Small intestine (tissue), 7 donors: ENCODE data around the gene GPRIN3. TPM values are rescaled to one million over a fixed set of nuclear protein-coding genes. Genes with fewer than 3 reads are reported as not detected.

ENCODE experiments used
- DNase-seq, 2 donors: peaks; one replicate each; pipeline versions ENCODE4 v3.0.0 to v3.0.0-alpha.2; 2013
- FAIRE-seq: peaks from 2 replicates; lab custom pipeline; 2012; peaks lifted over from hg19 to GRCh38; lab: Jason Lieb, UNC
- H3K27ac ChIP-seq, 3 donors: one replicate each; pipeline ENCODE4 v1.5.1; 2013; ENCODE audit warnings: low read length in 2 of 3, mild to moderate bottlenecking in 2 of 3, control low read depth in 1 of 3, inconsistent platforms in 1 of 3, low read depth in 1 of 3, moderate library complexity in 1 of 3
- H3K27me3 ChIP-seq, 3 donors: one replicate each; pipeline ENCODE4 v1.6.1; 2013; ENCODE audit warnings: low read length in 3 of 3, inconsistent platforms in 1 of 3; ENCODE audit not compliant: control insufficient read depth in 3 of 3, insufficient read depth in 3 of 3
- H3K36me3 ChIP-seq, 3 donors: one replicate each; pipeline ENCODE4 v1.6.1; 2013; ENCODE audit warnings: low read length in 3 of 3, inconsistent platforms in 1 of 3, low read depth in 1 of 3, mild to moderate bottlenecking in 1 of 3, moderate library complexity in 1 of 3; ENCODE audit not compliant: control insufficient read depth in 3 of 3, insufficient read depth in 2 of 3
- H3K4me1 ChIP-seq, 3 donors: one replicate each; pipeline ENCODE4 v1.6.1; 2013; ENCODE audit warnings: low read length in 2 of 3, inconsistent platforms in 1 of 3, low read depth in 1 of 3, mild to moderate bottlenecking in 1 of 3, moderate library complexity in 1 of 3; ENCODE audit not compliant: control insufficient read depth in 3 of 3, insufficient read depth in 2 of 3
- H3K4me3 ChIP-seq, 3 donors: one replicate each; pipeline ENCODE4 v1.5.1; 2013; ENCODE audit warnings: low read length in 3 of 3, control low read depth in 1 of 3, inconsistent platforms in 1 of 3, low read depth in 1 of 3, mild to moderate bottlenecking in 1 of 3, moderate library complexity in 1 of 3
- H3K9me3 ChIP-seq, 2 donors: one replicate each; pipeline ENCODE4 v1.6.1; 2013; ENCODE audit warnings: low read depth in 1 of 2, low read length in 1 of 2; ENCODE audit not compliant: control insufficient read depth in 2 of 2, insufficient read depth in 1 of 2
- WGBS, 3 donors: extraction: QIAGEN DNeasy Blood & Tissue Kit; methylation state at CpG; one replicate each; pipeline ENCODE4 v1.1.7; 2013; 5-methylcytosine and 5-hydroxymethylcytosine counted together
- polyA plus RNA-seq, 4 donors: library from polyadenylated mRNA; stranded (reverse) in 3 of 4; unstranded in 1 of 4; fragments of 200-250 nt in 3 of 4; fragments of 120-200 nt in 1 of 4; gene quantifications; one replicate each; pipeline versions ENCODE4 v1.2.1 to v1.2.3, GENCODE V29; 2013
- donor health status: healthy with polysubstance abuse.
- donor health status: control.
- donor health status: control.
- donor health status: Bipolar disorder and iron deficiency.
- donor health status: healthy.

Gene GPRIN3
- polyA plus RNA-seq, 4 donors: 1.4 to 12.2 (median 3.0) TPM

- Histone ChIP-seq H3K4me3 (no peak overlapping the region), H3K4me1 (no peaks in the 10 kb centered on the region), H3K36me3 (peaks cover 0 to 3% (median 0%) of the 10 kb centered on the region in 3 donors), H3K9me3 (no peaks in the 10 kb centered on the region), H3K27me3 (no peaks in the 10 kb centered on the region), H3K27ac (no peak overlapping the region)
- DNase-seq (no peak), FAIRE-seq (no peak)
- 73 to 88% (median 81%) methylated on average over 2 of the region's 2 CpGs for WGBS, 3 donors
Measured at GRCh38 chr4:89242216-89242615, 65.4 kb downstream of the GPRIN3 start.

GRCh38 chr4:89230271-89230670, 77.3 kb downstream of the GPRIN3 start:
- Histone ChIP-seq H3K4me3 (no peak overlapping the region), H3K4me1 (peaks cover 0 to 3% (median 0%) of the 10 kb centered on the region in 3 donors), H3K27me3 (no peaks in the 10 kb centered on the region), H3K27ac (no peak overlapping the region), H3K9me3 (peaks cover 0 to 4% of the 10 kb centered on the region in 2 donors), H3K36me3 (no peaks in the 10 kb centered on the region)
- no peak for FAIRE-seq
- no peak for DNase-seq
- WGBS, 3 donors: 89 to 91% (median 91%) methylated on average over 3 of the region's 3 CpGs

- DNase-seq (peak; percentile 90 to 93), FAIRE-seq (no peak)
- Histone ChIP-seq H3K4me3 (no peak overlapping the region), H3K27ac (no peak overlapping the region), H3K36me3 (no peaks in the 10 kb centered on the region), H3K4me1 (peaks cover 0 to 8% (median 0%) of the 10 kb centered on the region in 3 donors), H3K27me3 (no peaks in the 10 kb centered on the region), H3K9me3 (no peaks in the 10 kb centered on the region)
- WGBS, 3 donors: 28 to 39% (median 37%) methylated on average over 9 of the region's 9 CpGs
Measured at GRCh38 chr4:89226665-89227574, 80.7 kb downstream of the GPRIN3 start.

- FAIRE-seq (no peak), DNase-seq (peak in 1 of 2 donors; percentile 52)
- peaks cover 0 to 6% (median 0%) of the 10 kb centered on the region in 3 donors for H3K4me1 ChIP-seq
Measured at GRCh38 chr4:89222170-89222569, 85.4 kb downstream of the GPRIN3 start.

GRCh38 chr4:89221167-89221867, 86.3 kb downstream of the GPRIN3 start:
- H3K4me1 ChIP-seq: peaks cover 0 to 5% (median 0%) of the 10 kb centered on the region in 3 donors
- no peaks in the 10 kb centered on the region for H3K27me3 ChIP-seq
- H3K9me3 ChIP-seq: no peaks in the 10 kb centered on the region
- WGBS, 3 donors: 90 to 94% (median 94%) methylated on average over 2 of the region's 2 CpGs
- no peak overlapping the region for H3K4me3 ChIP-seq
- DNase-seq: no peak
- no peaks in the 10 kb centered on the region for H3K36me3 ChIP-seq
- H3K27ac ChIP-seq: peak overlapping the region in 1 of 3 donors; percentile 44
- no peak for FAIRE-seq

More at GRCh38 chr4:89222170-89222569, 85.4 kb downstream of the GPRIN3 start:
- Histone ChIP-seq H3K4me3 (no peak overlapping the region), H3K27ac (peak overlapping the region in 1 of 3 donors; percentile 44), H3K9me3 (no peaks in the 10 kb centered on the region), H3K27me3 (no peaks in the 10 kb centered on the region), H3K36me3 (no peaks in the 10 kb centered on the region)
- 18 to 42% (median 30%) methylated on average over 2 of the region's 2 CpGs for WGBS, 3 donors

GRCh38 chr4:89218587-89218986, 89.0 kb downstream of the GPRIN3 start:
- WGBS, 3 donors: 65 to 77% (median 71%) methylated on average over 1 of the region's 1 CpG
- H3K27ac ChIP-seq: no peak overlapping the region

GRCh38 chr4:89217604-89218003, 90.0 kb downstream of the GPRIN3 start:
- no peak overlapping the region for H3K27ac ChIP-seq
- no peaks in the 10 kb centered on the region for H3K36me3 ChIP-seq
- WGBS, 3 donors: 46 to 80% (median 69%) methylated on average over 1 of the region's 1 CpG
- H3K4me1 ChIP-seq: no peaks in the 10 kb centered on the region
- no peaks in the 10 kb centered on the region for H3K9me3 ChIP-seq
- FAIRE-seq (no peak), DNase-seq (no peak)
- no peak overlapping the region for H3K4me3 ChIP-seq
- H3K27me3 ChIP-seq: no peaks in the 10 kb centered on the region

More at GRCh38 chr4:89218587-89218986, 89.0 kb downstream of the GPRIN3 start:
- Histone ChIP-seq H3K36me3 (no peaks in the 10 kb centered on the region), H3K9me3 (no peaks in the 10 kb centered on the region), H3K27me3 (no peaks in the 10 kb centered on the region), H3K4me3 (no peak overlapping the region), H3K4me1 (no peaks in the 10 kb centered on the region)
- FAIRE-seq (no peak), DNase-seq (no peak)

- no peaks in the 10 kb centered on the region for H3K27me3 ChIP-seq
- 85 to 91% (median 86%) methylated on average over 1 of the region's 1 CpG for WGBS, 3 donors
- no peak overlapping the region for H3K4me3 ChIP-seq
- DNase-seq: no peak
- no peaks in the 10 kb centered on the region for H3K9me3 ChIP-seq
- no peaks in the 10 kb centered on the region for H3K36me3 ChIP-seq
- no peak for FAIRE-seq
- H3K27ac ChIP-seq: no peak overlapping the region
- H3K4me1 ChIP-seq: no peaks in the 10 kb centered on the region
Measured at GRCh38 chr4:89216866-89217265, 90.7 kb downstream of the GPRIN3 start.
